ENCODE measurements around the gene NOS3.

Gene NOS3

DNA sequence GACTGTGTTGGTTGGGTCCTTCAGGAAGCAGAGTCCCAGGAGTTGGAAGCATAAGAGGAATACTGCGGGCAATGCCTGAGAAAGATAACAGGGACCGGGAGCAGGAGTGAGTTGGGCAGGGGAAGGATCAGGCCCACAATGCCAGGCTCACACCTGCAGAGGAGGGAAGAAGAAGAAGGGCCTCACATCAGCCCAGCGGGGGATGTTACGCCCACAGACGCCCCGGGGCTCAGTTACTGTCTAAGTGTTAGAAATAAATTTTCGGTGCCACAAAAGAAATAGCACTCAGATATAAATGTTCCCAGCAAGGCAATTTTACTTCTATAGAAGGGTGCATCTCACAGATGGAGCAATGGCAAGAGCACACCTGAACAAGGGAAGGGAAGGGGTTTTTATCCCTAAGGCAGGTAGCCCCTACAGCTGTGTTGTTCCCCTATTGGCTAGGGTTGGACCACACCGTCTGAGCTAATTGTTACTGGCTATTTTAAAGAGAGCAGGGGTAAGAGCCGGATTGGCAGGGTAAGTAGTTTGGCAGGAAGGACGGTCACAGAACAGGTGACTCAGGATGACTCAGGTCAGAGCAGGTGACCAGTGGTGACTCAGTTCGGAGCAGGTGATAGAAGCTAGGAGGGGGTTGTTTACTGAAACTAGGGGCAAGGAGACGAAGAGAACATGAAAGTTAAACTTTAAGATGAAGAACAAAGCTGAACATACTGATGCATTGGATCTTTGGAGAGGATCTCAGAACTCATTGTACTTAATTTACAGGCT, at the start of gene NOS3:
NOS3 (plus strand) TSS at position 602 of the 771 bp plus-strand sequence. CDS start 2,787 bp downstream, outside the sequence.
- Histone ChIP-seq H2AFZ (no peak within 1 kb of the TSS), H3K27me3 (ENCODE audit: control insufficient read depth, insufficient read depth, low read length) (no peaks in the 10 kb centered on the region), H3K36me3 (ENCODE audit: control insufficient read depth, insufficient read depth, low read length) (no peaks in the 10 kb centered on the region), H3K4me1 (peaks cover 2% of the 10 kb centered on the region), H3K9me3 (ENCODE audit: control insufficient read depth, low read length) (no peaks in the 10 kb centered on the region), H3K9ac (no peak within 1 kb of the TSS), H3K4me2 (ENCODE audit: low read length) (no peak within 1 kb of the TSS), H3K27ac (peak within 1 kb of the TSS; percentile 67), H3K4me3 (ENCODE audit: low read depth, low read length) (no peak within 1 kb of the TSS), H3K79me2 (no peaks in the 10 kb centered on the region)
- TF ChIP-seq, protein P1, sequence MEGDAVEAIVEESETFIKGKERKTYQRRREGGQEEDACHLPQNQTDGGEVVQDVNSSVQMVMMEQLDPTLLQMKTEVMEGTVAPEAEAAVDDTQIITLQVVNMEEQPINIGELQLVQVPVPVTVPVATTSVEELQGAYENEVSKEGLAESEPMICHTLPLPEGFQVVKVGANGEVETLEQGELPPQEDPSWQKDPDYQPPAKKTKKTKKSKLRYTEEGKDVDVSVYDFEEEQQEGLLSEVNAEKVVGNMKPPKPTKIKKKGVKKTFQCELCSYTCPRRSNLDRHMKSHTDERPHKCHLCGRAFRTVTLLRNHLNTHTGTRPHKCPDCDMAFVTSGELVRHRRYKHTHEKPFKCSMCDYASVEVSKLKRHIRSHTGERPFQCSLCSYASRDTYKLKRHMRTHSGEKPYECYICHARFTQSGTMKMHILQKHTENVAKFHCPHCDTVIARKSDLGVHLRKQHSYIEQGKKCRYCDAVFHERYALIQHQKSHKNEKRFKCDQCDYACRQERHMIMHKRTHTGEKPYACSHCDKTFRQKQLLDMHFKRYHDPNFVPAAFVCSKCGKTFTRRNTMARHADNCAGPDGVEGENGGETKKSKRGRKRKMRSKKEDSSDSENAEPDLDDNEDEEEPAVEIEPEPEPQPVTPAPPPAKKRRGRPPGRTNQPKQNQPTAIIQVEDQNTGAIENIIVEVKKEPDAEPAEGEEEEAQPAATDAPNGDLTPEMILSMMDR (IDR thresholded peaks at IDR 0.05): no peak

DNA sequence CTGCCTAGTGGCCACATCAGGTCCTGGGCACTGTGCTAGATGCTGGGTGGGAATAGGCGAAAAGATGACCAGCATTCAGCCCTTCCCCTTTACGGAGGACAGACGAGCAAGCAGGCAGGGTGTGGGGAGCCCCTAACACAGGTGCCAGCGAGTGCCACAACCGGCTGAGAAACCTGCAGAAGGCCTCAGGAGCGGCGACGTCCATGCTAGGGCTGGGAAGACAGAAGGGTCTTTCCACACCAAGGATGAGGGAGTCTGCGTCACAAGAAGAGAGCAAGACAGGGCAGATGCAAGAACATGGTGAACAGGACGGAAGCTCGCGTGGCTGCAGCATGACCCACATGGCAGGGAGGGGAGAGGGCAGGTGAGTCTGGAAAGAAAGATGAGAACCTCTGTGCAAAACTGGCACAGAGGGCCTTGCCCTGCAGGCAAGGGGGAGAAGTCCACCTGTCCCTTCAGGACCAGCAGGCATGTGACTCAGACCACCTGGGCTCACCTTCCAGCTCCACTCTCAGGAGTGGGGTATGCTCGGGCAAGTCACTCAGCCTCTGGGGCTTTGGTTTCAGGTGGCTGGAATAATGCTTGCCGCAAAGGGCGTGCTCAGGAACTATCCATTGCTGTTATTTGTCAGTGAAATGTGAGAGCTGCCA, 49.3 kb upstream of the NOS3 start:
- TF ChIP-seq, protein P1 (IDR thresholded peaks at IDR 0.05): no peak
- Histone ChIP-seq H3K4me3 (ENCODE audit: low read depth, low read length) (no peak overlapping the region), H3K79me2 (no peaks in the 10 kb centered on the region), H3K9me3 (ENCODE audit: control insufficient read depth, low read length) (no peaks in the 10 kb centered on the region), H3K36me3 (ENCODE audit: control insufficient read depth, insufficient read depth, low read length) (no peaks in the 10 kb centered on the region), H3K4me1 (peaks cover 17% of the 10 kb centered on the region), H2AFZ (peak overlapping the region; percentile 45), H3K27me3 (ENCODE audit: control insufficient read depth, insufficient read depth, low read length) (no peaks in the 10 kb centered on the region), H3K9ac (no peak overlapping the region), H3K4me2 (ENCODE audit: low read length) (no peak overlapping the region), H3K27ac (peak overlapping the region; percentile 0)

DNA sequence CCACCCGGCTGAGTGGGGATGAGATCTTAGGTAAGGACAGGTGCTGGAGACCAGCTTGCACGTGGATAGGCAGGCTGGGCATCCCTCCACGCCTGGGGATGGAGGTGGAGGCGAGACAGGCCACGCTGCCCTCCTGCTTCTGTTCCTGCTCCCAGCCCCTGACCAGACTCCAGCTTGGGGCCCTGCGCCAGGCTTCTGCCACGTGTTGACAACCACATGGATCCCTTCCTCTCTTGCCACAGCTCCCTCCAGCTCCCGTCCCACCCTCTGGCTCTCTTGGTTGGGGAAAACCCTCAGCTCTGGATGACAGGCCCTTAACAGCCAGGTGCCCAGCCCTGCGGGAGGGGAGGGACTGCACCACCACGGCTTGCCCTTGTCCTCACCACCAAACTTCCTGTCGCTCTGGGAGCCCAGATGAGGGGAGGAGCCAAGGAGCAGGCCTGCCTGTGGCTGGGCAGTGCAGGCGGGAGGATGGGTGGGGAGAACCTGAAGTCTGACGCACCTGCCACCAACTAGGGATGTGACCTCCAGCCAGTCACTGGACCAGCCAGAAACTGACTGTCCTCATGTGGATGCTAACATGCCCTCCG, 48.7 kb upstream of the NOS3 start:
- no peak overlapping the region for H3K4me3 ChIP-seq (ENCODE audit: low read depth, low read length)
- H3K4me1 ChIP-seq: peaks cover 17% of the 10 kb centered on the region
- H3K4me2 ChIP-seq (ENCODE audit: low read length): no peak overlapping the region
- peak overlapping the region; percentile 45 for H2AFZ ChIP-seq
- H3K79me2 ChIP-seq: no peaks in the 10 kb centered on the region
- TF ChIP-seq, protein P1 (IDR thresholded peaks at IDR 0.05): no peak
- peak overlapping the region; percentile 0 for H3K27ac ChIP-seq
- no peaks in the 10 kb centered on the region for H3K9me3 ChIP-seq (ENCODE audit: control insufficient read depth, low read length)
- H3K36me3 ChIP-seq (ENCODE audit: control insufficient read depth, insufficient read depth, low read length): no peaks in the 10 kb centered on the region
- H3K9ac ChIP-seq: no peak overlapping the region
- H3K27me3 ChIP-seq (ENCODE audit: control insufficient read depth, insufficient read depth, low read length): no peaks in the 10 kb centered on the region

DNA sequence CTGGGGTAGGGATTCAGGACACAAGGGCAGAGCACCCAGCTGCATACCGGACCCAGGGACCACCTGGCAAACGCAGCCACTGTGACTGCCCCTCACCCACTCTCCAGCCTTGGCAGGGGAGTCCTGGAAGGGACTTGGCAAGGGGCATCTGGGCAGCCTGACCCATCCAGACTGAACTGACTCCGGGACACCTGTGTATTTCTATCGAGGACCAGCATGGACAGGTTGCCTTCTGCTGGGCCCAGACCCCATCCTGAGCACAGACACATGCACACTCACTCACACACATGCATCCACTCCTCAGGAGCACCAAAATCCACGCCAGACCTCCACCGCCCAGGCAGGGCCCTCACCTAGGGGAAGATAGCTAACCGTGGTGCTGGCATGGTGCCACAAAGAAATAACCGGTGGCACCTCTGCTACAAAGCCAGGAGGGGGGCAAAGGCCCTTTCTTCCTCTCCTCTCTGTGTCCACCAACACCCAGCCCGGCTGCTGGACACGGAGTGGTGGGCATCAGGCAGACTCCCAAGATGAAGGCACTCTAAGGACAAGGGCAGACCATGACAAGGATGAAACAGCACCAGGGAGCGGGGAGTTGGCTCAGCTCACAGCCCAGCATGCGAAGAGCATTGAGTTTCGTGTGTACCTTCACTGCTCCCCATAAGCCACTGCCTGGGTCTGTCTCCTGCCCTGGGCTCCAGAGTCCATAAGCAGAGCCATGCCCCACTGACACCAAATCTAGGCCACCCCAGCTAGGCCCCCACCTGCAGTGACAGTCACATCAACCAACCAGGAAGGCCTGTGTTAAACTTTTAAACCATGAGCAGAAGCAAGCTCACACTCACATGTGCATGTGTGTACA, 48.0 kb upstream of the NOS3 start:
- H2AFZ ChIP-seq: no peak overlapping the region
- no peak overlapping the region for H3K9ac ChIP-seq
- no peaks in the 10 kb centered on the region for H3K79me2 ChIP-seq
- no peak overlapping the region for H3K27ac ChIP-seq
- TF ChIP-seq, protein P1 (IDR thresholded peaks at IDR 0.05): no peak
- H3K4me2 ChIP-seq (ENCODE audit: low read length): no peak overlapping the region
- H3K4me3 ChIP-seq (ENCODE audit: low read depth, low read length): no peak overlapping the region
- H3K27me3 ChIP-seq (ENCODE audit: control insufficient read depth, insufficient read depth, low read length): no peaks in the 10 kb centered on the region
- H3K9me3 ChIP-seq (ENCODE audit: control insufficient read depth, low read length): no peaks in the 10 kb centered on the region
- peaks cover 17% of the 10 kb centered on the region for H3K4me1 ChIP-seq
- no peaks in the 10 kb centered on the region for H3K36me3 ChIP-seq (ENCODE audit: control insufficient read depth, insufficient read depth, low read length)
